Inflammatory macrophage treated with lipopolysaccharide for 4 hours (primary cell): ENCODE measurements around the gene RBBP8NL.
"Not testable (repeated sequence)": the region's sequence is repeated elsewhere in the genome, so short reads cannot be mapped to it uniquely, and the experiment has no call there.

Source experiments
- DNase-seq: peaks from one replicate; pipeline ENCODE4 v3.0.0-alpha.2; 2020

Gene RBBP8NL

GRCh38 chr20:62441987-62442539 is 14.7 kb upstream of the RBBP8NL start:
- no peak for DNase-seq

- DNase-seq, result no peak
These were observed 11.9 kb upstream of the RBBP8NL start for GRCh38 chr20:62439218-62439617.

GRCh38 chr20:62437927-62438326 is 10.6 kb upstream of the RBBP8NL start:
- no peak for DNase-seq

- no peak for DNase-seq
These were observed 10.2 kb upstream of the RBBP8NL start for GRCh38 chr20:62437496-62437895.

GRCh38 chr20:62436692-62437091 is 9.4 kb upstream of the RBBP8NL start:
- DNase-seq, result no peak

GRCh38 chr20:62433658-62434497 is 6.5 kb upstream of the RBBP8NL start:
- DNase-seq, result no peak

GRCh38 chr20:62430866-62431447 is 3.6 kb upstream of the RBBP8NL start:
- no peak for DNase-seq

GRCh38 chr20:62430311-62430853 is 3.0 kb upstream of the RBBP8NL start:
- DNase-seq, result no peak

- no peak for DNase-seq
These were observed 2.3 kb upstream of the RBBP8NL start for GRCh38 chr20:62429455-62430310.

- no peak for DNase-seq
These were observed 1.3 kb upstream of the RBBP8NL start for GRCh38 chr20:62428396-62429295.

- no peak for DNase-seq
These were observed 648 bp upstream of the RBBP8NL start for GRCh38 chr20:62428002-62428372.

- no peak for DNase-seq
These were observed 624 bp downstream of the RBBP8NL start for GRCh38 chr20:62426699-62427131.

GRCh38 chr20:62426059-62426348 is 1.3 kb downstream of the RBBP8NL start:
- not testable (repeated sequence) for DNase-seq

- DNase-seq, result no peak
These were observed 1.9 kb downstream of the RBBP8NL start for GRCh38 chr20:62425281-62426058.

- no peak for DNase-seq
These were observed 2.9 kb downstream of the RBBP8NL start for GRCh38 chr20:62424249-62425107.

GRCh38 chr20:62423326-62423706 is 4.0 kb downstream of the RBBP8NL start:
- no peak for DNase-seq

GRCh38 chr20:62422636-62423325 is 4.6 kb downstream of the RBBP8NL start:
- DNase-seq, result no peak

GRCh38 chr20:62421716-62421990 is 5.7 kb downstream of the RBBP8NL start:
- no peak for DNase-seq

- DNase-seq, result no peak
These were observed 6.3 kb downstream of the RBBP8NL start for GRCh38 chr20:62420846-62421715.
